ENCODE measurements around the gene ELP6. TPM values are rescaled to one million over a fixed set of nuclear protein-coding genes. Genes with fewer than 3 reads are reported as not detected.

The ELP6 gene
- total and polyA plus RNA-seq, 9 of the 15 experiments (the other 6 are each of a cell fraction or from before 2014, with no cell fraction given), result 76.9 to 198 (median 83.3) TPM

DNA sequence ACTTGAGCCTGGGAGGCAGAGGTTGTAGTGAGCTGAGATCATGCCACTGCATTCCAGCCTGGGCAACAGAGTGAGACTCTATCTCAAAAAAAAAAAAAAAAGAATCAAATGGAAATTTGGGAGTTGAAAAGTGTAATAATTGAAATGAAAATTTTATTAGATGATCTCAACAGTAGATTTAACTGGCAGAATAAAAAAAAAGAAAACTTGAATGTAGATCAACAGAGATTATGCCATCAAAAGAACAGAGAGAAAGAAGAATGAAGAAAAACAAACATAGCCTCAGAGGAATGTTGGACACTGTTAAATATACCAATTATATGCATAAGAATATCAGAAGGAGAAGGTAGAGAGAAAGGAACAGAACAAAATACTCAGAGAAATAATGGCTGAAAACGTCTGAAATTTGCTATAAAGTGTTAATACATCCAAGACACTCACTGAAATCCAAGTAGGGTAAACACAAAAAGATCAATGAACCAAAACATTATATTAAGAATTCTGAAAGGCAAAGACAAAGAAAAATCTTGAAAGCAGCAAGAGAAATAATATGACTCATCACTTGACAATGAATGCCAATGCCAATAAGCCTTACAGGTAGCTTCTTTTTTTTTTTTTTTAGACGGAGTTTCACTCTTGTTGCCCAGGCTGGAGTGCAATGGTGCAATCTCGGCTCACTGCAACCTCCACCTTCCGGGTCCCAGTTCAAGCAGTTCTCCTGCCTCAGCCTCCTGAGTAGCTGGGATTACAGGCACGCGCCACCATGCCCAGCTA lies 14.6 kb upstream of the ELP6 start:
- in situ Hi-C loops (cut with MboI), result loop anchor here (10.0 kb wide), 1 partner anchor 627 kb away; no protein-coding TSS in a partner anchor
- Histone ChIP-seq H3K4me3 (no peak overlapping the region), H3K27me3 (ENCODE audit: control insufficient read depth in 2 of 2, insufficient read depth in 2 of 2, low read length in 2 of 2) (no peaks in the 10 kb centered on the region), H3K4me1 (replicated peaks in 1 of 2; ENCODE audit: control insufficient read depth in 2 of 2, insufficient read depth in 2 of 2, low read length in 2 of 2) (no peaks in the 10 kb centered on the region; a peak in 1 of 5 replicates), H4K20me1 (replicated peaks; ENCODE audit: control insufficient read depth, insufficient read depth, low read length) (no peaks in the 10 kb centered on the region), H3K9me1 (ENCODE audit: control insufficient read depth, insufficient read depth, low read length) (no peaks in the 10 kb centered on the region), H3K27ac (ENCODE audit: extremely low read depth, low read depth, low read length) (no peak overlapping the region), H3K79me2 (ENCODE audit: control insufficient read depth, insufficient read depth, low read length) (no peaks in the 10 kb centered on the region), H3K4me2 (ENCODE audit: insufficient read depth, low read length) (no peak overlapping the region), H3K9me3 (replicated peaks; ENCODE audit: control insufficient read depth, insufficient read depth, low read depth, low read length) (peaks cover 3% of the 10 kb centered on the region), H3K9ac (ENCODE audit: insufficient read depth in 1 of 2, low read depth in 2 of 2, low read length in 2 of 2) (no peak overlapping the region), H2AFZ (ENCODE audit: low read depth, low read length) (no peak overlapping the region), H3K36me3 (ENCODE audit: control insufficient read depth, insufficient read depth, low read length) (no peaks in the 10 kb centered on the region)
- CTCF ChIA-PET (ENCODE audit: low intra/inter-chr PET ratio), result interaction anchor here (0.6 kb wide), 1 partner anchor 10 kb away, joined by 3 read pairs; no protein-coding TSS in a partner anchor
- intact Hi-C loops (cut with micrococcal nuclease), result loop anchor here (10.0 kb wide), 1 partner anchor 47 kb away; the partner anchor contains the start of gene CSPG5
- 71% methylated on average over 5 of the region's 6 CpGs for WGBS (ENCODE audit: insufficient coverage, low coverage, missing lambda C conversion rate)
- no peak for DNase-seq (ENCODE audit: extremely low read depth in 1 of 4, low spot score in 3 of 4)
- no TSS peak for BruUV-seq (replicated peaks)
- ATAC-seq, result no peak
- TF ChIP-seq HLTF (IDR thresholded peaks at IDR 0.05) (peak; percentile 73; the same call in 1 of the 2 replicates), CBX3 (IDR thresholded peaks at IDR 0.05; ENCODE audit: borderline replicate concordance in 1 of 2, low read length in 2 of 2) (0 out of 3 replicates have a peak, but pooled peaks of 1 of the 2 experiments have one; percentile 16), NBN (IDR thresholded peaks at IDR 0.05; ENCODE audit: low read depth) (0 out of 2 replicates have a peak, but pooled peaks have one; percentile 47), RHOXF2B (CRISPR knock-in tag; conservative IDR thresholded peaks at IDR 0.05) (no peak), ZEB2 (IDR thresholded peaks at IDR 0.05) (0 out of 2 replicates have a peak, but pooled peaks have one; percentile 39), ZNF384 (IDR thresholded peaks at IDR 0.05; ENCODE audit: low read depth, low read length) (peak; percentile 66), TRIM28 (IDR thresholded peaks at IDR 0.05) (peak; percentile 90), ZBTB8A (IDR thresholded peaks at IDR 0.05; ENCODE audit: partially characterized antibody) (no peak), SMARCB1 (IDR thresholded peaks at IDR 0.05; ENCODE audit: insufficient read length, low read depth) (no peak), TRIM24 (IDR thresholded peaks at IDR 0.05) (peak in 1 of 2 experiments; percentile 67; a peak in 2 of 4 replicates)
- TF ChIP-seq, protein P1, sequence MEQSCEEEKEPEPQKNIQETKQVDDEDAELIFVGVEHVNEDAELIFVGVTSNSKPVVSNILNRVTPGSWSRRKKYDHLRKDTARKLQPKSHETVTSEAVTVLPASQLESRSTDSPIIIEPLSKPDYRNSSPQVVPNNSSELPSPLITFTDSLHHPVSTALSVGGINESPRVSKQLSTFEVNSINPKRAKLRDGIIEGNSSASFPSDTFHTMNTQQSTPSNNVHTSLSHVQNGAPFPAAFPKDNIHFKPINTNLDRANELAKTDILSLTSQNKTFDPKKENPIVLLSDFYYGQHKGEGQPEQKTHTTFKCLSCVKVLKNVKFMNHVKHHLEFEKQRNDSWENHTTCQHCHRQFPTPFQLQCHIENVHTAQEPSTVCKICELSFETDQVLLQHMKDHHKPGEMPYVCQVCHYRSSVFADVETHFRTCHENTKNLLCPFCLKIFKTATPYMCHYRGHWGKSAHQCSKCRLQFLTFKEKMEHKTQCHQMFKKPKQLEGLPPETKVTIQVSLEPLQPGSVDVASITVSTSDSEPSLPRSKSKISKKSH (CRISPR knock-in tag; IDR thresholded peaks at IDR 0.05), result 0 out of 2 replicates have a peak, but pooled peaks have one; percentile 13
- TF ChIP-seq, protein P2, sequence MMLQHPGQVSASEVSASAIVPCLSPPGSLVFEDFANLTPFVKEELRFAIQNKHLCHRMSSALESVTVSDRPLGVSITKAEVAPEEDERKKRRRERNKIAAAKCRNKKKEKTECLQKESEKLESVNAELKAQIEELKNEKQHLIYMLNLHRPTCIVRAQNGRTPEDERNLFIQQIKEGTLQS (IDR thresholded peaks at IDR 0.05), result peak; percentile 66
- TF ChIP-seq, protein P2 (CRISPR knock-in tag; conservative IDR thresholded peaks at IDR 0.05), result no peak
- TF ChIP-seq, protein P3, sequence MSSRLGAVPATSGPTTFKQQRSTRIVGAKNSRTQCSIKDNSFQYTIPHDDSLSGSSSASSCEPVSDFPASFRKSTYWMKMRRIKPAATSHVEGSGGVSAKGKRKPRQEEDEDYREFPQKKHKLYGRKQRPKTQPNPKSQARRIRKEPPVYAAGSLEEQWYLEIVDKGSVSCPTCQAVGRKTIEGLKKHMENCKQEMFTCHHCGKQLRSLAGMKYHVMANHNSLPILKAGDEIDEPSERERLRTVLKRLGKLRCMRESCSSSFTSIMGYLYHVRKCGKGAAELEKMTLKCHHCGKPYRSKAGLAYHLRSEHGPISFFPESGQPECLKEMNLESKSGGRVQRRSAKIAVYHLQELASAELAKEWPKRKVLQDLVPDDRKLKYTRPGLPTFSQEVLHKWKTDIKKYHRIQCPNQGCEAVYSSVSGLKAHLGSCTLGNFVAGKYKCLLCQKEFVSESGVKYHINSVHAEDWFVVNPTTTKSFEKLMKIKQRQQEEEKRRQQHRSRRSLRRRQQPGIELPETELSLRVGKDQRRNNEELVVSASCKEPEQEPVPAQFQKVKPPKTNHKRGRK (tag; IDR thresholded peaks at IDR 0.05), result no peak
- TF ChIP-seq, protein P4, sequence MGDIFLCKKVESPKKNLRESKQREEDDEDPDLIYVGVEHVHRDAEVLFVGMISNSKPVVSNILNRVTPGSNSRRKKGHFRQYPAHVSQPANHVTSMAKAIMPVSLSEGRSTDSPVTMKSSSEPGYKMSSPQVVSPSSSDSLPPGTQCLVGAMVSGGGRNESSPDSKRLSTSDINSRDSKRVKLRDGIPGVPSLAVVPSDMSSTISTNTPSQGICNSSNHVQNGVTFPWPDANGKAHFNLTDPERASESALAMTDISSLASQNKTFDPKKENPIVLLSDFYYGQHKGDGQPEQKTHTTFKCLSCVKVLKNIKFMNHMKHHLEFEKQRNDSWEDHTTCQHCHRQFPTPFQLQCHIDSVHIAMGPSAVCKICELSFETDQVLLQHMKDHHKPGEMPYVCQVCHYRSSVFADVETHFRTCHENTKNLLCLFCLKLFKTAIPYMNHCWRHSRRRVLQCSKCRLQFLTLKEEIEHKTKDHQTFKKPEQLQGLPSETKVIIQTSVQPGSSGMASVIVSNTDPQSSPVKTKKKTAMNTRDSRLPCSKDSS (IDR thresholded peaks at IDR 0.05; ENCODE audit: low read depth, partially characterized antibody), result peak; percentile 88
- no peak for FAIRE-seq
- POLR2A ChIA-PET, result interaction anchor here (1.1 kb wide), 1 partner anchor 13 kb away, joined by 3 read pairs; no protein-coding TSS in a partner anchor
